Measurements from ENCODE around the gene PROK1. TPM values are rescaled to one million over a fixed set of nuclear protein-coding genes. Genes with fewer than 3 reads are reported as not detected.
"Not testable (repeated sequence)": the region's sequence is repeated elsewhere in the genome, so short reads cannot be mapped to it uniquely, and the experiment has no call there.

The PROK1 gene
- total RNA-seq, 2 donors from 2014 or later: 0.26 to 4.9 TPM

DNA sequence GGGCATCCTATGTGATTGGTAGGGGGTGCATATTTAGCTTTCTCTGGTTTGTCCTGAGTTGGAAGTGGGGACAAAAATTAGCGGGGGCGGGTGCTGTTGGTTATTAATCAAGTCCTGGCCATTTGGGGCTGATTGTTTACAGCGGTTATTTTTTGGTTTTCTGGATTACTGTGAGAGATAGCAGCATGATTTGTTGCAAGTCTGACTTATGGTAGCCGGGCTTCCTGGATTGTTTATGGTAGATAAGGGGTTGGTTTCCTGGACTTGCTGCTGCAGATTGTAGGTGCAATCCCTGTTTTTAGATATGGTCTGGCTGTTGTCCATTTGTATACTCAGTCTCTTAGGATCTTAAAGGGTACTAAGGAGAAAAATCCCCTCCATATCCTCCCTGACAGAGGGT, 12.1 kb upstream of the PROK1 start:
- no peaks in the 10 kb centered on the region for H3K36me3 ChIP-seq (replicated peaks in 1 of 2; ENCODE audit: insufficient read depth in 1 of 2, low read depth in 2 of 2)
- TF ChIP-seq CTCF (IDR thresholded peaks at IDR 0.05) (no peak), POLR2A (IDR thresholded peaks at IDR 0.05) (no peak)
- no peaks in the 10 kb centered on the region for H3K27me3 ChIP-seq
- intact Hi-C loops (cut with DNase I): no loop called here
- DNase-seq (no peak), ATAC-seq (no peak)
- no peaks in the 10 kb centered on the region for H3K9me3 ChIP-seq
- H3K4me1 ChIP-seq: no peaks in the 10 kb centered on the region
- H3K27ac ChIP-seq: no peak overlapping the region
- H3K4me3 ChIP-seq: no peak overlapping the region
- WGBS, 2 donors: 66 to 69% methylated on average over 4 of the region's 4 CpGs

DNA sequence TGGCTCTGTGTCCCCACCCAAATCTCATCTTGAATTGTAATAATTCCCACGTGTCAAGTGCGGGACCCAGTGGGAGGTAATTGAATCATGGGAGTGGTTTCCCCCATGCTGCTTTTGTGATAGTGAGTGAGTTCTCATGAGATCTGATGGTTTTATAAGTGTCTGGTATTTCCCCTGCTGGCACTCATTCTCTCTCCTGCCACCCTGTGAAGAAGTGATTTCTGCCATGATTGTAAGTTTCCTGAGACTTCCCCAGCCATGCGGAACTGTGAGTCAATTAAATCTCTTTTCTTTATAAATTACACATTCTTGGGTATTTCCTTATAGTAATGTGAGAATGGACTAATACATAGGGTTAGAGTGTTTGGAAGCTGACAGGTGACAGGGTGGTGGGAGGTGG, 11.1 kb upstream of the PROK1 start:
- intact Hi-C loops (cut with DNase I); H3K9me3 ChIP-seq; H3K27me3 ChIP-seq; DNase-seq; H3K4me1 ChIP-seq; H3K36me3 ChIP-seq (replicated peaks in 1 of 2; ENCODE audit: insufficient read depth in 1 of 2, low read depth in 2 of 2); H3K27ac ChIP-seq; ATAC-seq; H3K4me3 ChIP-seq: not testable (repeated sequence)
- WGBS, 2 donors: 85 to 86% methylated on average over 3 of the region's 3 CpGs

DNA sequence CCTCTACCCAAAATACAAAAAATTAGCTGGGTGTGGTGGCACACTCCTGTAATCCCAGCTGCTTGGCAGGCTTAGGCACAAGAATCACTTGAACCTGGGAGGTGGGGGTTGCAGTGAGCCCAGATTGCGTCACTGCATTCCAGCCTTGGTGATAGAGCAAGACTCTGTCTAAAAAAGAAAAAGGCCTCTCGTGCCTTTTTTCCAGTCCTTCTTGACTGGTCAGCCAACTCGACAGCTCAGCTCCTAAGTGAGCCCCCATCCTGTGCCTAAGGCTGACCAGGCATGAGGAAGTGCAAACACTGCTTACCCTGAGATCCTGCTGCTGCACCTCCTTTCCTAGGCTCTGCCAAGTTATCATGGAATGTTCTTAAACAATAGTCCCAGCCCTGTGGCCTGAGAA, 10.1 kb upstream of the PROK1 start:
- Histone ChIP-seq H3K27ac (no peak overlapping the region), H3K4me3 (no peak overlapping the region), H3K9me3 (no peaks in the 10 kb centered on the region), H3K36me3 (replicated peaks in 1 of 2; ENCODE audit: insufficient read depth in 1 of 2, low read depth in 2 of 2) (no peaks in the 10 kb centered on the region), H3K4me1 (no peaks in the 10 kb centered on the region), H3K27me3 (no peaks in the 10 kb centered on the region)
- intact Hi-C loops (cut with DNase I): no loop called here
- ATAC-seq (peak; percentile 64), DNase-seq (peak in 3 of 4 donors; percentile 9 to 30 (median 22))
- TF ChIP-seq CTCF (IDR thresholded peaks at IDR 0.05) (no peak), POLR2A (IDR thresholded peaks at IDR 0.05) (no peak)
- 35 to 49% methylated on average over 3 of the region's 3 CpGs for WGBS, 2 donors

GRCh38 chr1:110441888-110442287, 9.1 kb upstream of the PROK1 start:
- ATAC-seq: no peak
- Histone ChIP-seq H3K27ac (no peak overlapping the region), H3K4me1 (no peaks in the 10 kb centered on the region), H3K36me3 (replicated peaks in 1 of 2; ENCODE audit: insufficient read depth in 1 of 2, low read depth in 2 of 2) (no peaks in the 10 kb centered on the region), H3K9me3 (no peaks in the 10 kb centered on the region), H3K27me3 (no peaks in the 10 kb centered on the region), H3K4me3 (no peak overlapping the region)
- intact Hi-C loops (cut with DNase I): no loop called here
- TF ChIP-seq CTCF (IDR thresholded peaks at IDR 0.05): no peak
- no peak for TF ChIP-seq POLR2A (IDR thresholded peaks at IDR 0.05)
- DNase-seq: no peak

- Histone ChIP-seq H3K27me3 (no peaks in the 10 kb centered on the region), H3K4me3 (no peak overlapping the region), H3K36me3 (replicated peaks in 1 of 2; ENCODE audit: insufficient read depth in 1 of 2, low read depth in 2 of 2) (no peaks in the 10 kb centered on the region), H3K4me1 (no peaks in the 10 kb centered on the region), H3K9me3 (no peaks in the 10 kb centered on the region), H3K27ac (no peak overlapping the region)
- TF ChIP-seq CTCF (IDR thresholded peaks at IDR 0.05) (no peak), POLR2A (IDR thresholded peaks at IDR 0.05) (no peak)
- intact Hi-C loops (cut with DNase I): no loop called here
- no peak for DNase-seq
- no peak for ATAC-seq
- WGBS, 2 donors: 64 to 74% methylated on average over 8 of the region's 8 CpGs
Observed at GRCh38 chr1:110443451-110443850, 7.5 kb upstream of the PROK1 start.
